K562 (cell line): Measurements from ENCODE around the gene ALKBH3. TPM values are rescaled to one million over a fixed set of nuclear protein-coding genes. Genes with fewer than 3 reads are reported as not detected.

Experiments used
- ATAC-seq: fragments of 200-7000 bp; cut with Tn5 transposase; 3 replicates; pipeline ENCODE4 v1.9.1; 2020; ENCODE audit warnings: moderate library complexity
- BruUV-seq: library from RNA; stranded (reverse); fragments of 400-500 nt; replicated peaks from 2 replicates; lab custom pipeline; 2021; lab: Mats Ljungman, UMichigan
- CTCF ChIA-PET: fragments of 300-600 bp; formaldehyde crosslinking; extraction: SDS; loops from one replicate; lab custom pipeline; 2021; ENCODE audit warnings: low intra/inter-chr PET ratio; lab: Yijun Ruan, JAX
- POLR2A ChIA-PET: fragments of 300-600, 350-650 bp; sonication (Branson Sonifier 250); formaldehyde crosslinking; extraction: SDS; loops from one replicate; lab custom pipeline; 2021; ENCODE audit warnings: antibody characterized with exemption, inconsistent platforms; lab: Yijun Ruan, JAX
- DNase-seq, 4 experiments: peaks; one replicate each; pipeline versions ENCODE4 v3.0.0 to v3.0.0-alpha.2; 2011 to 2018; ENCODE audit warnings: low spot score in 3 of 4, mixed read lengths in 3 of 4; ENCODE audit errors: extremely low read depth in 1 of 4
- FAIRE-seq: peaks from 2 replicates; lab custom pipeline; 2011; peaks lifted over from hg19 to GRCh38; lab: Jason Lieb, UNC
- H2AFZ ChIP-seq: 2 replicates; pipeline ENCODE4 v1.6.0; 2011; ENCODE audit warnings: low read depth, low read length, control low read depth, inconsistent platforms
- H3K27ac ChIP-seq: fragments of 200-600 bp; 3 replicates; pipeline ENCODE4 v1.8.0; 2011; ENCODE audit warnings: low read depth, mild to moderate bottlenecking, control low read depth, inconsistent platforms, low read length, moderate library complexity, mixed read lengths; ENCODE audit errors: extremely low read depth
- H3K27me3 ChIP-seq, 2 experiments: fragments of 300-600 bp in 1 of 2; 2 replicates in 1 of 2; 3 replicates in 1 of 2; pipeline versions ENCODE4 v1.6.0 to v1.8.0; 2011; ENCODE audit warnings: inconsistent platforms in 2 of 2, low read length in 2 of 2, mild to moderate bottlenecking in 1 of 2, mixed read lengths in 1 of 2, moderate library complexity in 1 of 2; ENCODE audit not compliant: control insufficient read depth in 2 of 2, insufficient read depth in 2 of 2
- H3K36me3 ChIP-seq: fragments of 300-600 bp; 3 replicates; pipeline ENCODE4 v1.8.0; 2011; ENCODE audit warnings: mild to moderate bottlenecking, low read length, inconsistent platforms; ENCODE audit not compliant: control insufficient read depth, insufficient read depth
- H3K4me1 ChIP-seq, 2 experiments: fragments of 200-600 bp in 1 of 2; replicated peaks in 1 of 2; 2 replicates in 1 of 2; 3 replicates in 1 of 2; pipeline versions ENCODE4 v1.5.1 to v1.8.0; 2011; ENCODE audit warnings: inconsistent platforms in 2 of 2, low read length in 2 of 2, mild to moderate bottlenecking in 1 of 2, mixed read lengths in 1 of 2, moderate library complexity in 1 of 2; ENCODE audit not compliant: control insufficient read depth in 2 of 2, insufficient read depth in 2 of 2
- H3K4me2 ChIP-seq: 2 replicates; pipeline ENCODE4 v1.6.1; 2011; ENCODE audit warnings: low read length, control low read depth, inconsistent platforms, mixed read lengths; ENCODE audit not compliant: insufficient read depth
- H3K4me3 ChIP-seq: fragments of 200-600 bp; sonication (generic), shearing (Covaris generic); 2 replicates; pipeline ENCODE4 v1.5.1; 2016; ENCODE audit warnings: control low read depth, inconsistent platforms
- H3K79me2 ChIP-seq: fragments of 200-600 bp; 3 replicates; pipeline ENCODE4 v1.8.0; 2011; ENCODE audit warnings: low read length, inconsistent platforms; ENCODE audit not compliant: control insufficient read depth, insufficient read depth
- H3K9ac ChIP-seq, 2 experiments: 2 replicates each; pipeline versions ENCODE4 v1.6.0 to v1.6.1; 2011; ENCODE audit warnings: low read depth in 2 of 2, low read length in 2 of 2, control low read depth in 1 of 2, inconsistent platforms in 1 of 2, mild to moderate bottlenecking in 1 of 2, mixed read lengths in 1 of 2; ENCODE audit not compliant: insufficient read depth in 1 of 2
- H3K9me1 ChIP-seq: one replicate; pipeline ENCODE4 v1.6.0; 2011; ENCODE audit warnings: inconsistent platforms, mild to moderate bottlenecking, low read length, moderate library complexity; ENCODE audit not compliant: control insufficient read depth, insufficient read depth
- H3K9me3 ChIP-seq: replicated peaks from 2 replicates; pipeline ENCODE4 v1.5.1; 2011; ENCODE audit warnings: low read depth, low read length, inconsistent platforms; ENCODE audit not compliant: control insufficient read depth, insufficient read depth
- H4K20me1 ChIP-seq: replicated peaks from 2 replicates; pipeline ENCODE4 v1.6.1; 2011; ENCODE audit warnings: low read length, inconsistent platforms, mixed read lengths; ENCODE audit not compliant: control insufficient read depth, insufficient read depth
- FOSL1 ChIP-seq: fragments of 200-800 bp; sonication (Bioruptor generic); conservative IDR thresholded peaks from 2 replicates; pipeline ENCODE4 v1.6.1; 2016; ENCODE audit warnings: missing genetic modification characterization, missing compliant biosample characterization
- MYBL2 ChIP-seq, 2 experiments: fragments of 450-650 bp in 1 of 2; sonication (generic) in 1 of 2; formaldehyde crosslinking in 1 of 2; IDR thresholded peaks; 2 replicates each; pipeline versions ENCODE4 v1.6.1 to v1.8.1; 2017 to 2022; ENCODE audit warnings: borderline replicate concordance in 1 of 2, inconsistent platforms in 1 of 2, low read depth in 1 of 2, mild to moderate bottlenecking in 1 of 2, missing genetic modification reagents in 1 of 2, moderate library complexity in 1 of 2
- SMARCA4 ChIP-seq: fragments of 450-650 bp; IDR thresholded peaks from 2 replicates; pipeline ENCODE4 v1.6.1; 2016
- TFAP4 ChIP-seq: sonication (generic); formaldehyde crosslinking; IDR thresholded peaks from 2 replicates; pipeline ENCODE4 v1.8.0; 2022; ENCODE audit warnings: missing genetic modification reagents, mild to moderate bottlenecking, moderate library complexity, borderline replicate concordance
- WGBS: fragments of 100-300 bp; shearing (Covaris generic); methylation state at CpG from one replicate; pipeline ENCODE4 v1.1.6; 2016; ENCODE audit warnings: low coverage, mixed read lengths; ENCODE audit not compliant: insufficient coverage; ENCODE audit errors: missing lambda C conversion rate; 5-methylcytosine and 5-hydroxymethylcytosine counted together
- in situ Hi-C: fragments of 300-500 bp; cut with MboI; formaldehyde crosslinking; loops from 4 replicates; pipeline ENCODE4 v1.15.0; 2018; ENCODE audit warnings: inconsistent platforms, mixed read lengths
- intact Hi-C: fragments of 100-400 bp; cut with micrococcal nuclease; formaldehyde crosslinking; loops from 2 replicates; pipeline ENCODE4 v1.14.2; 2022
- polyA plus RNA-seq, 8 experiments: library from polyadenylated mRNA; depleted of rRNA in 4 of 8; stranded (reverse) in 5 of 8; unstranded in 3 of 8; fragments of >200 nt; fragmentation: Nextera tagmentation in 2 of 8; fragmentation: Illumina TruSeq in 1 of 8; extraction: Ambion mirVana in 2 of 8; extraction: Trizol in 1 of 8; gene quantifications; 2 replicates each; pipeline versions ENCODE4 v1.2.1 to v1.2.3, GENCODE V29; 2011 to 2014; ENCODE audit warnings: inconsistent platforms in 1 of 8, missing spikeins in 1 of 8
- total RNA-seq, 7 experiments: library from RNA; depleted of rRNA in 6 of 7; stranded (reverse); fragments of >200 nt in 6 of 7; fragmentation: Illumina TruSeq in 2 of 7; extraction: Trizol in 2 of 7; gene quantifications; 2 replicates each; pipeline versions ENCODE4 v1.2.1 to v1.2.3, GENCODE V29; 2011 to 2021; ENCODE audit warnings: low replicate concordance in 1 of 7
- TF ChIP-seq, protein P1 (sequence below): fragments of 250-450 bp; sonication (Bioruptor Pico); IDR thresholded peaks from 2 replicates; pipeline ENCODE4 v1.4.0; 2020; ENCODE audit warnings: mild to moderate bottlenecking, moderate library complexity

The ALKBH3 gene
- total and polyA plus RNA-seq, 9 of the 15 experiments (the other 6 are each of a cell fraction or from before 2014, with no cell fraction given): 16.0 to 49.9 (median 36.5) TPM

DNA sequence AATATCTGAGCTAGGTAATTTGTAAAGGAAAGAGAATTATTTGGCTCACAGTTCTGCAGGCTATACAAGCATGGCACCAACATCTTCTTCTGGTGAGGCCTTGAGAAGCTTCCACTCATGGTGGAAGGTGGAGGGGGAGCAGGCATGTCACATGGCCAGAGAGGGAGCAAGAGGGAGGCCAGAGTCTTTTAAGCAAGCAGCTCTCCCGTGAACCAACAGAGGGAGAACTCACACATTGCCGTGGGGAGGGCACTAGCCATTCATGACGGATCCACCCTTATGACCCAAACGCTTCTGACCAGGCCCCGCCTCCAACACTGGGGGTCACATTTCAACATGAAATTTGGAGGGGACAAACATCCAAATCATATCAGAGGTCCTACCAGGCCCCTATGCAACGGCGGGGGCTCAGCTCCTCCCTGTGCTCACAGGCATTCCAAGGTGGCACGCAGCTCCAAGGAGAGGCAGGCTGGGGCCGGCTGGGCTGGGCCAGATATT is 66.4 kb downstream of the ALKBH3 start (continued):
- peak; percentile 23; the same call in 1 of the 2 replicates for TF ChIP-seq TFAP4 (CRISPR knock-in tag)
- TF ChIP-seq, protein P1, sequence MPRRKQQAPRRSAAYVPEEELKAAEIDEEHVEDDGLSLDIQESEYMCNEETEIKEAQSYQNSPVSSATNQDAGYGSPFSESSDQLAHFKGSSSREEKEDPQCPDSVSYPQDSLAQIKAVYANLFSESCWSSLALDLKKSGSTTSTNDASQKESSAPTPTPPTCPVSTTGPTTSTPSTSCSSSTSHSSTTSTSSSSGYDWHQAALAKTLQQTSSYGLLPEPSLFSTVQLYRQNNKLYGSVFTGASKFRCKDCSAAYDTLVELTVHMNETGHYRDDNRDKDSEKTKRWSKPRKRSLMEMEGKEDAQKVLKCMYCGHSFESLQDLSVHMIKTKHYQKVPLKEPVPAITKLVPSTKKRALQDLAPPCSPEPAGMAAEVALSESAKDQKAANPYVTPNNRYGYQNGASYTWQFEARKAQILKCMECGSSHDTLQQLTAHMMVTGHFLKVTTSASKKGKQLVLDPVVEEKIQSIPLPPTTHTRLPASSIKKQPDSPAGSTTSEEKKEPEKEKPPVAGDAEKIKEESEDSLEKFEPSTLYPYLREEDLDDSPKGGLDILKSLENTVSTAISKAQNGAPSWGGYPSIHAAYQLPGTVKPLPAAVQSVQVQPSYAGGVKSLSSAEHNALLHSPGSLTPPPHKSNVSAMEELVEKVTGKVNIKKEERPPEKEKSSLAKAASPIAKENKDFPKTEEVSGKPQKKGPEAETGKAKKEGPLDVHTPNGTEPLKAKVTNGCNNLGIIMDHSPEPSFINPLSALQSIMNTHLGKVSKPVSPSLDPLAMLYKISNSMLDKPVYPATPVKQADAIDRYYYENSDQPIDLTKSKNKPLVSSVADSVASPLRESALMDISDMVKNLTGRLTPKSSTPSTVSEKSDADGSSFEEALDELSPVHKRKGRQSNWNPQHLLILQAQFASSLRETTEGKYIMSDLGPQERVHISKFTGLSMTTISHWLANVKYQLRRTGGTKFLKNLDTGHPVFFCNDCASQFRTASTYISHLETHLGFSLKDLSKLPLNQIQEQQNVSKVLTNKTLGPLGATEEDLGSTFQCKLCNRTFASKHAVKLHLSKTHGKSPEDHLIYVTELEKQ (CRISPR knock-in tag): no peak

GRCh38 chr11:43947815-43948214 is 67.2 kb downstream of the ALKBH3 start:
- Histone ChIP-seq H3K4me3 (no peak overlapping the region), H3K9me3 (no peaks in the 10 kb centered on the region; the same call in none of the 2 replicates), H3K4me1 (peaks cover 29 to 38% of the 10 kb centered on the region in 2 experiments; a peak in 4 of 5 replicates), H3K79me2 (no peaks in the 10 kb centered on the region; the same call in 2 of the 3 replicates), H4K20me1 (no peaks in the 10 kb centered on the region; the same call in 1 of the 2 replicates), H2AFZ (peak overlapping the region; percentile 92; the same call in 1 of the 2 replicates), H3K27ac (no peak overlapping the region), H3K27me3 (peaks cover 10 to 18% of the 10 kb centered on the region in 2 experiments; a peak in 4 of 5 replicates), H3K9ac (no peak overlapping the region), H3K4me2 (no peak overlapping the region), H3K9me1 (no peaks in the 10 kb centered on the region), H3K36me3 (no peaks in the 10 kb centered on the region)
- ChIA-PET CTCF (no interaction called here), POLR2A (interaction anchor here (1.1 to 2.1 kb wide), 3 partner anchors 8 to 24 kb away, joined by 3 to 9 read pairs (median 3); no protein-coding TSS in a partner anchor)
- no peak for FAIRE-seq
- ATAC-seq: no peak
- 50% methylated on average over 1 of the region's 1 CpG for WGBS
- TF ChIP-seq SMARCA4 (no peak), FOSL1 (tag) (no peak), MYBL2 (IDR thresholded peaks at IDR 0.05; ENCODE audit: low read depth) (no peak), MYBL2 (CRISPR knock-in tag; IDR thresholded peaks at IDR 0.05; ENCODE audit: borderline replicate concordance) (no peak)
- in situ Hi-C loops: loop anchor here (5.0 kb wide), 1 partner anchor 89 kb away; no protein-coding TSS in a partner anchor
- intact Hi-C loops: loop anchor here (10.0 kb wide), 2 partner anchors 117 to 123 kb away; partner anchors contain the start of gene ACCS
- DNase-seq: no peak
- BruUV-seq: no TSS peak
